RWPE2 (cell line): ENCODE measurements around the gene UHMK1.

ENCODE experiments used
- ATAC-seq: fragments of 200-7000 bp; cut with Tn5 transposase; 3 replicates; pipeline ENCODE4 v1.9.1; 2021; ENCODE audit warnings: low read depth
- DNase-seq: peaks from one replicate; pipeline ENCODE4 v3.0.0-alpha.2; 2020; ENCODE audit warnings: low spot score
- H3K27ac ChIP-seq: fragments of 450-650 bp; 2 replicates; pipeline ENCODE4 v1.5.1; 2017; ENCODE audit warnings: mild to moderate bottlenecking; ENCODE audit not compliant: poor library complexity, severe bottlenecking
- H3K27me3 ChIP-seq: fragments of 250-450 bp; sonication (Bioruptor Pico); 2 replicates; pipeline ENCODE4 v1.5.1; 2021; ENCODE audit warnings: mild to moderate bottlenecking, moderate library complexity; ENCODE audit not compliant: insufficient read depth, poor library complexity, severe bottlenecking
- H3K36me3 ChIP-seq: fragments of 250-450 bp; sonication (Bioruptor Pico); 2 replicates; pipeline ENCODE4 v1.5.1; 2020; ENCODE audit warnings: low read depth, mild to moderate bottlenecking, moderate library complexity
- H3K4me1 ChIP-seq: fragments of 250-450 bp; sonication (Bioruptor Pico); 2 replicates; pipeline ENCODE4 v1.5.1; 2021; ENCODE audit warnings: mild to moderate bottlenecking, moderate library complexity; ENCODE audit not compliant: insufficient read depth, poor library complexity, severe bottlenecking
- H3K4me3 ChIP-seq: fragments of 250-450 bp; sonication (Bioruptor Pico); 2 replicates; pipeline ENCODE4 v1.5.1; 2021; ENCODE audit warnings: mild to moderate bottlenecking, moderate library complexity; ENCODE audit not compliant: severe bottlenecking
- H3K9me3 ChIP-seq: fragments of 250-450 bp; sonication (Bioruptor Pico); 2 replicates; pipeline ENCODE4 v1.5.1; 2021; ENCODE audit warnings: mild to moderate bottlenecking, moderate library complexity; ENCODE audit not compliant: severe bottlenecking
- CTCF ChIP-seq: fragments of 450-650 bp; IDR thresholded peaks from one replicate; pipeline ENCODE4 v1.5.1; 2017; ENCODE audit warnings: mild to moderate bottlenecking, moderate library complexity; ENCODE audit not compliant: poor library complexity, severe bottlenecking

Gene UHMK1

DNA sequence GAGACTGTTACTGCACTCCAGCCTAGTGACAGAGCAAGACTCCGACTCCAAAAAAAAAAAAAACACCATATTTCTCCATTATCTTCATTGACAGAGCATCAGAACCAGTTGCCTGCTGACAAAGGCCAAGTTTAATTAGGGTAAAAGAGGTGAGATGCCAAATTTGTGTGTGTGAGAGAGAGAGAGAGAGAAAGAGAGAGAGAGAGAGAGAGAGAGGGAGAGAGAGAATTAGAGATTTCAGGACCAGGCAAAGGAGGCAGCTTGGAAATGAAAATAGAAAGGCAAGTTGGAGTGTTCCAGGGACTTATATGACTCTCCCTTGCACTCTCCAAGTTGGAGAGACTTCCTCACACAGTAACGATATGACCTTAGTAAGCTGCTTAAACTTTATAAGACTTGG, 39.6 kb downstream of the UHMK1 start:
- H3K4me1 ChIP-seq = peaks cover 32% of the 10 kb centered on the region
- no peaks in the 10 kb centered on the region for H3K9me3 ChIP-seq
- H3K27me3 ChIP-seq = no peaks in the 10 kb centered on the region
- H3K27ac ChIP-seq = peak overlapping the region; percentile 95
- no peaks in the 10 kb centered on the region for H3K36me3 ChIP-seq
- ATAC-seq (no peak), DNase-seq (no peak)
- TF ChIP-seq CTCF = no peak
- H3K4me3 ChIP-seq = no peak overlapping the region

DNA sequence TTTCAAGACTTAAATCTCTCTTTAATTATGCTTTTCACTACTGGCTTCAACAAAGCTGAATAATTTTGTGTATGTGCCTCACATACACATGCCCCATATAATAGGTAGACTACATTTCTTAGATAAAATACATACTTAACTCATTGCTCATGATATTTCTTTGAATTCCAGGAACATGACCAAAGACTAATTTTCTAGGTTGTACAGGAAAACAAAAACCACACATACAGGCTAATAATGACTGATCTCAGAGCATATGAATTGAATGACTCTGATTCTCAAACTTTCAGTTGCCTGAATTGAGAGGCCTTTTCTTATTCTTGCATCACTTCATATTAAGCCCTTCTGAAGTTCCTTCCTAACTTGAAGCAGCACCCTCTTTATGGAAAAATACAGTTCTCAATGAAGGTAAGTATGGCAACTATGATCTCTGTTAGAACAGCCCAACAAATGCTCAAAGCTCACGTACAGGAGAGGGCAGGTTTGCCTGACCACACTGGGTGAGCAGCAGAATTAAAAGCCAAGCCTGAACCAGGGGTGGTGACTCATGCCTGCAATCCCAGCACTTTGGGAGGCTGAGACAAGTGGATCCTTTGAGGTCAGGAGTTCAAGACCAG, 41.3 kb downstream of the UHMK1 start:
- Histone ChIP-seq H3K27me3 (no peaks in the 10 kb centered on the region), H3K9me3 (peaks cover 3% of the 10 kb centered on the region), H3K27ac (peak overlapping the region; percentile 95), H3K4me3 (no peak overlapping the region), H3K4me1 (peaks cover 38% of the 10 kb centered on the region), H3K36me3 (no peaks in the 10 kb centered on the region)
- TF ChIP-seq CTCF = peak; percentile 13
- DNase-seq = no peak
- peak; percentile 79 for ATAC-seq

GRCh38 chr1:162541619-162542141, 44.1 kb downstream of the UHMK1 start:
- H3K36me3 ChIP-seq = no peaks in the 10 kb centered on the region
- H3K4me3 ChIP-seq = no peak overlapping the region
- H3K27me3 ChIP-seq = no peaks in the 10 kb centered on the region
- TF ChIP-seq CTCF = no peak
- ATAC-seq (peak; percentile 85), DNase-seq (peak; percentile 80)
- peaks cover 43% of the 10 kb centered on the region for H3K4me1 ChIP-seq
- H3K9me3 ChIP-seq = peaks cover 3% of the 10 kb centered on the region
- H3K27ac ChIP-seq = peak overlapping the region; percentile 95

GRCh38 chr1:162543228-162543627, 45.6 kb downstream of the UHMK1 start:
- DNase-seq (no peak), ATAC-seq (no peak)
- TF ChIP-seq CTCF = no peak
- Histone ChIP-seq H3K4me3 (no peak overlapping the region), H3K9me3 (peaks cover 3% of the 10 kb centered on the region), H3K27me3 (no peaks in the 10 kb centered on the region), H3K27ac (peak overlapping the region; percentile 95), H3K36me3 (no peaks in the 10 kb centered on the region), H3K4me1 (peaks cover 45% of the 10 kb centered on the region)

DNA sequence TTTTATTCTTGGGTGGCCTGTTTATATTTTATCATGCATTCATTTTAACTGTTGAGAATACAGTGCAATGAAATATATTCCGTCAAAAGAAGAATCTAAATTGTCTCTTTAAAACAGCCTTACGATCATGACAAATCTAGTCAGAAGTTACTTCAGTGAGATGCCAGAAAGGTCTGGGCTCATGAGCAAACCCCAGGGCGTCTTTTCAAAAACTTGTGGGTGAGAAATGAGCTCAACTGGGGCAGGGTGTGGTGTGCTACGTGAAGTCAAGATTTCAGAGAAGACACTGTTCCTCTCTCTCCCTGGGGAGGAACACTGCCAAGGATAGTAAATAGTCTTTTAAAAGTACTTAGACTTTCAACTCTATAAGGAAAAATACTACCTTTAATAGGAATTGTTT, 50.6 kb downstream of the UHMK1 start:
- TF ChIP-seq CTCF = no peak
- H3K36me3 ChIP-seq = no peaks in the 10 kb centered on the region
- DNase-seq (no peak), ATAC-seq (peak; percentile 63; the same call in 2 of the 3 replicates)
- H3K27ac ChIP-seq = peak overlapping the region; percentile 37
- peaks cover 15% of the 10 kb centered on the region for H3K4me1 ChIP-seq
- no peaks in the 10 kb centered on the region for H3K27me3 ChIP-seq
- H3K9me3 ChIP-seq = peaks cover 3% of the 10 kb centered on the region
- H3K4me3 ChIP-seq = no peak overlapping the region
